Measurements from ENCODE around the gene NPAP1. TPM values are rescaled to one million over a fixed set of nuclear protein-coding genes. Genes with fewer than 3 reads are reported as not detected.

NPAP1 gene
- total and polyA plus RNA-seq, 2 experiments from 2014 or later = 0.13 to 0.21 TPM

DNA sequence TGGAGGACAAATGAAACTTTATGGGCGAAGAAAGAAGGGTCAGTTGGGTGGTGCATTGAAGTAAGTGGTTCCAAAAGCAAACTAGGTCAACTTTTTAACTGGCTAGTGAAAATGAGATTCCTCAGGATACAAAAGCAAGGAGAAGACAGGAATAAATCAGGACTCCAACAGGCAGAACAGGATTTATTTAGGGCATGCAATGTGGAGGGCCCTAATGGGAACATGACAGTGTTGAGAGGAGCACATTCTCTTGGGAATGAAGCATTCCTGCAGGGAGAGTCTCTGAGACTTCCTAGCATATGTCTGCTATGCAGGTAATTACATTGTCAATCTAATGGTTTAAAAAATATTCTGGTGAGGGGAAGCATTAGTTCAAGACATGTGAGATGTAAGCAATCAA is 8.7 kb downstream of the NPAP1 start:
- TF ChIP-seq, protein P1, sequence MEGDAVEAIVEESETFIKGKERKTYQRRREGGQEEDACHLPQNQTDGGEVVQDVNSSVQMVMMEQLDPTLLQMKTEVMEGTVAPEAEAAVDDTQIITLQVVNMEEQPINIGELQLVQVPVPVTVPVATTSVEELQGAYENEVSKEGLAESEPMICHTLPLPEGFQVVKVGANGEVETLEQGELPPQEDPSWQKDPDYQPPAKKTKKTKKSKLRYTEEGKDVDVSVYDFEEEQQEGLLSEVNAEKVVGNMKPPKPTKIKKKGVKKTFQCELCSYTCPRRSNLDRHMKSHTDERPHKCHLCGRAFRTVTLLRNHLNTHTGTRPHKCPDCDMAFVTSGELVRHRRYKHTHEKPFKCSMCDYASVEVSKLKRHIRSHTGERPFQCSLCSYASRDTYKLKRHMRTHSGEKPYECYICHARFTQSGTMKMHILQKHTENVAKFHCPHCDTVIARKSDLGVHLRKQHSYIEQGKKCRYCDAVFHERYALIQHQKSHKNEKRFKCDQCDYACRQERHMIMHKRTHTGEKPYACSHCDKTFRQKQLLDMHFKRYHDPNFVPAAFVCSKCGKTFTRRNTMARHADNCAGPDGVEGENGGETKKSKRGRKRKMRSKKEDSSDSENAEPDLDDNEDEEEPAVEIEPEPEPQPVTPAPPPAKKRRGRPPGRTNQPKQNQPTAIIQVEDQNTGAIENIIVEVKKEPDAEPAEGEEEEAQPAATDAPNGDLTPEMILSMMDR (IDR thresholded peaks at IDR 0.05; ENCODE audit: low read depth, low read length) = no peak
- no peaks in the 10 kb centered on the region for H3K36me3 ChIP-seq
- H3K4me3 ChIP-seq = no peak overlapping the region
- H3K4me1 ChIP-seq (ENCODE audit: low read depth) = no peaks in the 10 kb centered on the region
- H3K27me3 ChIP-seq = no peaks in the 10 kb centered on the region
- DNase-seq (ENCODE audit: low read depth in 1 of 2, low spot score in 1 of 2) = no peak
- no peaks in the 10 kb centered on the region for H3K9me3 ChIP-seq (ENCODE audit: low read depth)
- no peak overlapping the region for H3K27ac ChIP-seq

DNA sequence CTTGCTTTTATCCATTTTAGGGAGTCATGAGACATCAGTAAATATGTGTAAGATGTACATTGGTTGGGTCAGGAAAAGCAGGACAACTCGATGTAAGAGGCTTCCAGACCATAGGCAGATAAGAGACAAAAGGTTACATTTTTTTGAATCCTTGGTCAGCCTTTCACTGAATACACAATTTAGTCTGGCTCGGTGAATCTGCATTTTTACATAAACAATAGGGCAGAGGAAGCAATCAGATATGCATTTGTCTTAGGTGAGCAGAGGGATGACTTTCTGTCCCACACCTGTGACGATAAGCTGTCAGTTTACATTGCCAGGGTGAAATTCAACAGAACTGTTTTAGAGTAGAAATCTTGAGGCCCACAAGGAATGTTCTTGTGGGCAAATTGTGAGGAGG is 20.6 kb downstream of the NPAP1 start:
- H3K4me1 ChIP-seq (ENCODE audit: low read depth) = no peaks in the 10 kb centered on the region
- no peak overlapping the region for H3K4me3 ChIP-seq
- no peaks in the 10 kb centered on the region for H3K27me3 ChIP-seq
- no peak overlapping the region for H3K27ac ChIP-seq
- peaks cover 2% of the 10 kb centered on the region for H3K9me3 ChIP-seq (ENCODE audit: low read depth)
- no peak for DNase-seq (ENCODE audit: low read depth in 1 of 2, low spot score in 1 of 2)
- H3K36me3 ChIP-seq = no peaks in the 10 kb centered on the region
- TF ChIP-seq, protein P1 (IDR thresholded peaks at IDR 0.05; ENCODE audit: low read depth, low read length) = no peak

DNA sequence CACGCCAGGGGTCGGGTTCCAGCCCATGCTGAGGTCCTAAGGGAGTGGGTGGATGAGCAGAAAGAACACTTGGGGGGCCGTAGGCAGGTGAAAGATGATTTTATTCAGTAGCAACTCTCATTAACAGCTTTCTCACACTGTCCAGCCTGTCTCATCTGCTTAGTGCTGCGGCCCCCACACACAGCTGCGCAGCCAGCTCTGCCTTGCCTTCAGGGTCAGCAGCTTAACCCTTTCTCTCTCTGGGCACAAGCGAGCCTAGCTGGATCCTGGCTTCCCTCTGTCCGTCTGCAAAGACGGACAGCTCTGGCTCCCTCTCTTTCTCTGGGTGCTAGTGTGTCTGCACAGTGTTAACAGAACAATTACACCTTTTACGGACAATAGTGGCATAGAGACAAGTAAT is 21.3 kb downstream of the NPAP1 start:
- Histone ChIP-seq H3K9me3 (ENCODE audit: low read depth) (peaks cover 2% of the 10 kb centered on the region), H3K27me3 (no peaks in the 10 kb centered on the region), H3K36me3 (no peaks in the 10 kb centered on the region), H3K27ac (no peak overlapping the region), H3K4me1 (ENCODE audit: low read depth) (no peaks in the 10 kb centered on the region), H3K4me3 (no peak overlapping the region)
- no peak for DNase-seq (ENCODE audit: low read depth in 1 of 2, low spot score in 1 of 2)
- TF ChIP-seq, protein P1 (IDR thresholded peaks at IDR 0.05; ENCODE audit: low read depth, low read length) = no peak

DNA sequence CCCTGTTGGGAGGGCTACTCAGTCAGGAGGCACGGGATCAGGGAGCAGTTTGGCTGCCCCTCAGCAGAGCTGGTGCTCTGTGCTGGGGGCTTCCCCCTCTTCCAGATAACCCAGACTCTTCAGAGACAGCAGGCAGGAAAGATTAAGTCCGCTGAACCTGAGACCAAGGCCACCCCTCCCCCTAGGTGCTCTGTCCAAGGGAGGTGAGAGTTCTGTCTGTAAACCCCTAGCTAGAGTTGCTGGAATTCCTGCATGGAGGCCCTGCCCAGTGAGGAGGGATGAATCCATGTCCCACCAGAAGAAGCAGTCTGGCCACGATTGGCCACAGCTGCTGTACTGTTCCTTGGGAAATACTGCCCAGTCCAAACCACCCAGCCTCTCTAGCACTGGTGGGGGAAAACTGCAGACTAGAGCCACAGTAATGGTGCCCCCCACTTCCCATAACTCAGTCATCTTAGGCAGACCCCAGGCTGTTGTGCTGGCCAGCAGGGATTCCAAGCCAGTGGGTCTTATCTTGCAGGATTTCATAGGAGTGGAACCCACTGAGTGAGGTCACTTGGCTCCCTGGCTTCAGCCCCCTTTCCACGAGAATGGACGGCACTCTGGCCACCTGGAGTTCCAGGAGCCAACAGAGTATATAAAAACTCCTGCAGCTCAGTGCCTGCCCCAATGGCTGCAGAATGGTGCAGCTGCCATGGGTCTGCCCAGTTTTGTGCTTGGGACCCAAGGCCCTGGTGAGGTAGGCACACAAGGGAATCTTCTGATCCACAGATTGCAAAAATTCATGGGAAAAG is 42.9 kb downstream of the NPAP1 start:
- no peak overlapping the region for H3K27ac ChIP-seq
- no peak overlapping the region for H3K4me3 ChIP-seq
- H3K27me3 ChIP-seq = no peaks in the 10 kb centered on the region
- DNase-seq (ENCODE audit: low read depth in 1 of 2, low spot score in 1 of 2) = no peak
- H3K36me3 ChIP-seq = no peaks in the 10 kb centered on the region
- no peaks in the 10 kb centered on the region for H3K4me1 ChIP-seq (ENCODE audit: low read depth)
- TF ChIP-seq, protein P1 (IDR thresholded peaks at IDR 0.05; ENCODE audit: low read depth, low read length) = no peak
- no peaks in the 10 kb centered on the region for H3K9me3 ChIP-seq (ENCODE audit: low read depth)

DNA sequence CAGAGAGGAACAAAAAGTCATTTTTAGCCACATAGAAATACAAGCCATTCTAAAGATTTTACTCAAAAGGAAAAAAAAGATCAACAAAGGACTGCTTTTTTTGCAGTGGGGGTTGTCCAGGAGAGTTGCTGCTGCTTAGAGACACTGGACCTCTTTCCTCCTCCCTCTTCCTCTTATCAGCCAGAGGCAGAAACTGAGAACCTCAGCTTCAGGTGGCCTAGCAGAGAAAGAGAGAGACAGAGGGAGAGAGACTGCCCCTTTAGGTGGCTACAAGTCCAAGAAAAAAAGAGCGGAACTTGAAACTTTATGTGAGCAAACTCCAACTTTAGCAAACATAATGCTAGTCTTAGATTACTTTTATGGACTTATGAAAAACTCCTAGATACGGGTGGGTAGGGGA is 54.2 kb downstream of the NPAP1 start:
- TF ChIP-seq, protein P1 (IDR thresholded peaks at IDR 0.05; ENCODE audit: low read depth, low read length) = no peak
- DNase-seq (ENCODE audit: low read depth in 1 of 2, low spot score in 1 of 2) = no peak

More for the DNA sequence above, 54.2 kb downstream of the NPAP1 start:
- Histone ChIP-seq H3K36me3 (no peaks in the 10 kb centered on the region), H3K4me1 (ENCODE audit: low read depth) (no peaks in the 10 kb centered on the region), H3K9me3 (ENCODE audit: low read depth) (no peaks in the 10 kb centered on the region), H3K27ac (no peak overlapping the region), H3K27me3 (no peaks in the 10 kb centered on the region), H3K4me3 (no peak overlapping the region)
